ENCODE results near the gene BMP2K.
"Not testable (repeated sequence)": the region's sequence is repeated elsewhere in the genome, so short reads cannot be mapped to it uniquely, and the experiment has no call there.

Gene BMP2K

GRCh38 chr4:78765432-78766006, 10.6 kb upstream of the BMP2K start:
- no peak for DNase-seq

GRCh38 chr4:78766026-78766425, 10.1 kb upstream of the BMP2K start:
- no peak for DNase-seq

DNA sequence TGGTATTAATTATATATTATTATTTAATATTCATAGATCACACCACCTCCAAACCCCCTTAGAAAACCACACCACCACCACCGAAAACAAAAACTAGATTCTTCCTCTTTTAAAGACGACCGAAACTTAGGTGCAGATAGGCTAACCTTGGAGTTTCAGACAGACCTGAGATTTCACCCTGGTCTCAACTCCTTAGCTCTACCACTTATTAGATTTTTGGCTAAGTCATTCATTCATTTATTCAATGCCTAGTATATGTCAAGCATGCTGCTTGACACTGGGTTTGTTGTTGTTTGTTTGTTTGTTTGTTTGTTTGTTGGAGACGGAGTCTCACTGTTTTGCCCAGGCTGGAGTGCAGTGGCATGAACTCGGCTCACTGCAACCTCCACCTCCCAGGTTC, 9.5 kb upstream of the BMP2K start:
- no peak for DNase-seq

DNA sequence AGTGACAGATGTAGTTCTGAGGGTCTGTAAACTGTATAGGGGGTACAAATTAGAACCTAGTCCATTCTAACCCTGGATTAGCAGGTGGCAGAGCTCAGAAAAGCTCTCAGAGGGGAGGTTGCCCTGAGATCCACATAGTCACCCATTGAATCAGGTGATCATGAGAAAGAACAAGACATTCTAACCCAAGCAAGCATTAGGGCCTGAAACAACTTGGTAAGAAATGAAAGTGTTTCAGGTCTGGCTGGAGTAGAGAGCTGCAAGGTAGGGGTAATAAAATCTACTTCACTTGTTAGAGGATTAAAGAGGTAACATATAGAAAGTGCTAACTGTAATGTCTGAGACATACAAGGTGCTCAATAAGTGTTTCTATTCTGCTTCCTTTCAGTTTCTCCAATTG, 8.8 kb upstream of the BMP2K start:
- no peak for DNase-seq

- DNase-seq = no peak
Observed at GRCh38 chr4:78768452-78769180, 7.5 kb upstream of the BMP2K start.

DNA sequence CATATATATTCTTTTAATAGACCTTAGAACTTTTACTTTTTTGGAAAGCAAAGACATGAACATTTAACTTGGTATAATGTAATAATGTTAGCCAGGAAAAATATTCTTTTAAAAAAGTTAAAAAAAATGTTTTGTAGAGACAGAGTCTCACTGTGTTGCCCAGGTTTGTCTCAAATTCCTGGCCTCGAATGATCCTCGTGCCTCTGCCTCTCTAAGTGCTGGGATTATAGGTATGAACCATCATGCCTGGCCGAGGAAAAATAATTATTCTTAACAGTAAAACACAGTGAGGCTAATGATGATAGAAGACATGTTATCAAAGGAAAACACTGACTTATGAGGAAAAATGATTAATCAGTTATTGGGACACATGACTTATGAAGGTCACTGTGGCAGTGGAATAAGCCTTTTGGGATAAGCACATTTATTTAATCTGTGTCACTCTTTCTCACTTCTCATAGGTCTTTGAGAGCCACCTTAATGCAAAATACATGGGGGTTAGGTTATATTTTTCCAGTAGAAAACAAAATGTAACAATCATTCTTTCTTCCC, 6.0 kb upstream of the BMP2K start:
- no peak for DNase-seq

DNA sequence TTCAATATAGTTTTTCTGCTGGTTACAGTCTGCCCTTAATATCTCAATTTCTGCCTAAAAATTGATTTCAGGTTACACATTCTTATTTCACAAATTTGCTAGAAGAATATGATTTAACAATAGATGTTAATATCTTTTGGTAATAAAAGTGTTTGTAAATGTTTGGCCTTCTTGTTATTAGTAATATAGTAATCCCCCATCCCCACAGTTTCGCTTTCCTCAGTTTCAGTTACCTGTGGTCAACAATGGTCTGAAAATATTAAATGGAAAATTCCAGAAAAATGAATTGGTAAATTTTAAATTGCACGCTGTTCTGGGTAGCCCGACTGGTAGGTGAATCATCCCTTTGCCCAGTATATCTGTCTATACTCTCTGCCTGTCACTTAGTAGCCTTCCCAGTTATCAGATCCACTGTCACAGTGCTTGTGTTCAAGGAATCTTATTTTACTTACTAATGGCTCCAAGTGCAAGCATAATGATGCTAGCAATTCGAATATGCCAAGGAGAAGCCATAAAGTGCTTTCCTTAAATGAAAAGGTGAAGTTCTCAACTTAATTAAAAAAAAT, 3.5 kb upstream of the BMP2K start:
- DNase-seq = no peak

DNA sequence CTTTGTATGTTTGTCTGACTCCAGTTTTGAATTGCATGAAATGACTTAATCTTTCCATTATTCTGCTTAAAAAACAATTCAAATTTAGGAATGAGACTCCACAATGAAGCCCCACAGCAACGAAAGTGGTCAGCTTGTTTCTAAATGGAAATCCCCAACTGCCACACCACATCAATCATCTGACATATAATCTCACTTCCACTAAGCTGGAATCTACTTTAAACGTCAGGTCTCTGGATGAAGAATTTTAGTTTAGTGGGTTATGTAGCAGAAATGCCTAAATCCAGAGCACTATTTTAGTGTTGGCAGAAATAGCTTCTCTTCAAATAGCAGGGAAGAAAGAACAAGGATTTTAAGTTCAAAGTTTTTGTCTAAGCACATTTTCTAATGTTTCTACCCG, 1.7 kb upstream of the BMP2K start:
- no peak for DNase-seq

GRCh38 chr4:78775303-78776078, 659 bp upstream of the BMP2K start:
- peak; percentile 78 for DNase-seq

GRCh38 chr4:78776729-78777575, 802 bp downstream of the BMP2K start:
- DNase-seq = peak; percentile 28

DNA sequence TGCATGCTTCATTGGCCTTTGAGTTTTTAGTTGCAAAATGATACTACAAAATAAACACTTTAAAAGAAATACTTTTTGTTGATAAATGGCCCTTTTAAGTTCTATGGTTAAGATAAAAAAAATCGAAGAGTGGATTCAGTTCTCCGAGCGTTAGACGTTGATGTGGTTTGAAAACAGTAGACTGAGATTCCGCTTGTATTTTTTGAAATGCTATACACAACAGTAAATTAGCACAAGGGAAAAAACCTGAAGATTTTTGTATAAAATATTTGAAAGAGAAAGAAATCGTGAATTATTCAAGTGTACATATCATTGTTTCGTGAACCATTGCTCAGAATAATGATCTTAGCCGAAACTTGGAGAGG, 1.4 kb downstream of the BMP2K start:
- no peak for DNase-seq

- DNase-seq = no peak
Observed at GRCh38 chr4:78778530-78778929, 2.4 kb downstream of the BMP2K start.

GRCh38 chr4:78779280-78779679, 3.1 kb downstream of the BMP2K start:
- no peak for DNase-seq

GRCh38 chr4:78780093-78780492, 3.9 kb downstream of the BMP2K start:
- no peak for DNase-seq

DNA sequence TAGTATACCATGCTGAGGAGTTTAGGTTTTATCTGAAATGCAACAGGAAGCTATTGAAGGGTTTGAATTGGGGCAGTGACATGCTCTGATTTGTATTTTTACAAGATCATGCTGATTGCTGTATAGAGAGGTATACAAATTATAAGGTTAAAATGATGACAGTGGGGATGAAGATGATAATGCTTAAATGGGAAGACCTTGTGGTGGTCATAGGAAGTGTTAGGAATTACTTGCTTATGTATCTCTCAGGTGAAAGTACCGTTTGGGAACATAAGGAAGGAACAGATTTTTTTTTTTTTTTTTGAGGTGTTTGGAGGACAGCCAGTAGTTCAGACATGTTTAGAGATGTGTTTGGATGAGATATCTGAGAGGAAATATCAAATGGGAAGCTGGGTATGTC, 5.0 kb downstream of the BMP2K start:
- DNase-seq = no peak

GRCh38 chr4:78781924-78782323, 5.8 kb downstream of the BMP2K start:
- no peak for DNase-seq

DNA sequence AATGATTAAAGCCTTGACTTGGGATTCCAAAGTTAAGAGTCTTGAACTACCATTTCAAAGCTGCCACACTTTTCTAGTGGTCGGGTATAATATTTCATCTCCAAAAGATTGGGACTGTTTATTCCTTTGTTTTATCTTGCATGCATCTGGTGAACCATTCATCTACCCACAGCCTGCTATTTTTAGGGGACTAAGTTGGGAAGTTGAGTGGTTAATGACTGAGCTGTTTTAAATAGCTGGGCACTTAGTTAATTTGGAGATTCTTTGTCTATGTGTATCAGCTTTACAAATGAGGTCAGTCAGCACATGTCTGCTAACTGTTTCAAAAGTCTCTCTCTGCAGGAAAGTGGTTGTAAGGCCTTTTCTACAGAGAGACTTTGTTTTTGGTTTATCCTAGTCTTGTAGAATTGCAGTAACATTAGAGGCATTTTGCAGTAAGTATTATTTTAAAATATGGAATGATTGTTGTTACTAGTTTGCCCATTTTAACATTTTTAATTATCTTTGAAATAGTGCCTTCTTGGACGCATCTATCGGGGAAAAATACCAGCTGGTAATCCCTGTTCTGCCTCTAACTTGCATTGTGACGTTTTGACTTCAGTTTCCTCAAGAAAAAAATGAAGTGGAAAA, 8.2 kb downstream of the BMP2K start:
- no peak for DNase-seq

- no peak for DNase-seq
Observed at GRCh38 chr4:78787392-78788006, 11.3 kb downstream of the BMP2K start.

DNA sequence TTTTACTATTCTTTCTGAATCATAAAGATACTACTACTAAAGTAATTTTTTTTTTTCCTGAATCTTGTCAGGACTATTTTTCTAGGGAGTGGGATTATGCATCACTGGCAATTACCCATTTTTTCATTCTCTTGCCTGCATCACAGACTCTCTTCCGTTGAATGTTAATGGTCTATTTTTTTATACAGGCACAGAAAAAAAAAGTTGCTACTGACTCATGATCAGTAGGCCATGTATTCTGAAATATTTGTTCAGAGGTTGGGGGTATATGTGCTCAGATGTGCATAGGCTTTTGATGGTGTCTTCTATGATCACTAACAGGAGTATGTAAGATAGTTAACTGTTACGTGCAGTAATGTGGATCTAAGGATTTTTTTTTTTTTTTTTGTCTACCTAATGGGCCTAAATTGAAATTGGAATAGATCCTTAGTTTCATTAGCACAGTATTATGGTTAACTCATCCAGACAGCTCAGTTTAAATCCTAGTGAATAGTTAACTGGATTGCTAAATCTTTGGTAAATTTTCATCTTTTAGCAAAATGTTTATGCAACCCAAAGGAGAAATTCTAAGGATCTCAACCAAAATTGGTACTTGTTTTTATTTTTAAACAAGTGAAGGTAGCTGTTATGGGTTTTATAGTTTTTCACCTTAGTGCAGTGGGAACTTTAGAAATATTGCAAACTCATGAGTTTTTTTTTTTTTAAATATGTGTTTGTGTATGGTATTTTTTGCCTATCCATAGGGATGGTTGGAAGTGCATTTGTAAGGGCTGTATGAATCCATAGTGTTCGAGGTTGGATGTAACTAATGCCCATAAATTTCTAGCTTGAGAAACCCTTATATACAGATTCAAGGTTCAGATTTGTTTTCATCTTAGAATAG, 12.1 kb downstream of the BMP2K start:
- no peak for DNase-seq

DNA sequence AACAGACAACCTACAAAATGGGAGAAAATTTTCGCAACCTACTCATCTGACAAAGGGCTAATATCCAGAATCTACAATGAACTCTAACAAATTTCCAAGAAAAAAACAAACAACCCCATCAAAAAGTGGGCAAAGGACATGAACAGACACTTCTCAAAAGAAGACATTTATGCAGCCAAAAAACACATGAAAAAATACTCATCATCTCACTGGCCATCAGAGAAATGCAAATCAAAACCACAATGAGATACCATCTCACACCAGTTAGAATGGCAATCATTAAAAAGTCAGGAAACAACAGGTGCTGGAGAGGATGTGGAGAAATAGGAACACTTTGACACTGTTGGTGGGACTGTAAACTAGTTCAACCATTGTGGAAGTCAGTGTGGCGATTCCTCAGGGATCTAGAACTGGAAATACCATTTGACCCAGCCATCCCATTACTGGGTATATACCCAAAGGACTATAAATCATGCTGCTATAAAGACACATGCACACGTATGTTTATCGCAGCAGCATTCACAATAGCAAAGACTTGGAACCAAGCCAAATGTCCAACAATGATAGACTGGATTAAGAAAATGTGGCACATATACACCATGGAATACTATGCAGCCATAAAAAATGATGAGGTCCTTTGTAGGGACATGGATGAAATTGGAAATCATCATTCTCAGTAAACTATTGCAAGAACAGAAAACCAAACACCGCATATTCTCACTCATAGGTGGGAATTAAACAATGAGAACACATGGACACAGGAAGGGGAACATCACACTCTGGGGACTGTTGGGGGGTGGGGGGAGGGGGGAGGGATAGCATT, 19.7 kb downstream of the BMP2K start:
- not testable (repeated sequence) for DNase-seq

All from NK-92 treated with Interleukin-12 subunit alpha and Interleukin-12 subunit beta, amount 100 ng/mL, for 24 hours (cell line).